ENCODE results near the gene EFCAB12.
"Not testable (repeated sequence)": the region's sequence is repeated elsewhere in the genome, so short reads cannot be mapped to it uniquely, and the experiment has no call there.

EFCAB12 gene

DNA sequence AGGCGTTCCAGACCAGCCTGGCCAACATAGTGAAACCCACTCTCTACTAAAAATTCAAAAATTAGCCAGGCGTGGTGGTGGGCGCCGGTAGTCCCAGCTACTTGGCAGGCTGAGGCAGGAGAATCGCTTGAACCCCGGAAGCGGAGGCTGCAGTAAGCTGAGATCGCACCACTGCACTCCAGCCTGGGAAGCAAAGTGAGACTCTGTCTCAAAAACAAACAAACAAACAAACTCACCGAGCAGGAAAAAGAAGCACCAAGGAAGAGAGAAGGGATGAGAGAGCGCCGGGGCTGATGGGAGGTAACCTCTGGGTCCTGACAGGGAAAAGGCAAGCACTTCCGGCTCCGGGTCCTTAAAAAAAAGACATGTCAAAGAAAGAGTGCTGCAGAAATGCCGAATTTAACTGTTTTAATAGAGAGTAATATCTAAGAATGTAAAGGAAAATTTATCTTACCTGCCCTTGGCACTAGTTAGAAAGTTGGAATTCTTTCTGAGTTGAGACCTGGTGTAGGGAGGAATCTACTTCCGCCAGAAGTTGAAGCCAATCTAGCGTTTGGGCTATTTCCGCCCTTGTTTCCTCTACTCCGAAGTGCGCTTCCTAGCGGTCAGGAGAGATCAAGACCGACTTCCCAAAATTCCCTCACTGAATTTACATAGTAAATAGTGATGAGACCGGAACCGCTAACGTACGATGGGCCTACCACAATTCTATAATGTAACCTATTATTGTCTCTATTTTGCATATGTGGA lies 29.1 kb downstream of the EFCAB12 start:
- peak; percentile 97 for DNase-seq (ENCODE audit: low read depth)
- H3K4me3 ChIP-seq (ENCODE audit: low read length): peak overlapping the region; percentile 77
- TF ChIP-seq, protein P1, sequence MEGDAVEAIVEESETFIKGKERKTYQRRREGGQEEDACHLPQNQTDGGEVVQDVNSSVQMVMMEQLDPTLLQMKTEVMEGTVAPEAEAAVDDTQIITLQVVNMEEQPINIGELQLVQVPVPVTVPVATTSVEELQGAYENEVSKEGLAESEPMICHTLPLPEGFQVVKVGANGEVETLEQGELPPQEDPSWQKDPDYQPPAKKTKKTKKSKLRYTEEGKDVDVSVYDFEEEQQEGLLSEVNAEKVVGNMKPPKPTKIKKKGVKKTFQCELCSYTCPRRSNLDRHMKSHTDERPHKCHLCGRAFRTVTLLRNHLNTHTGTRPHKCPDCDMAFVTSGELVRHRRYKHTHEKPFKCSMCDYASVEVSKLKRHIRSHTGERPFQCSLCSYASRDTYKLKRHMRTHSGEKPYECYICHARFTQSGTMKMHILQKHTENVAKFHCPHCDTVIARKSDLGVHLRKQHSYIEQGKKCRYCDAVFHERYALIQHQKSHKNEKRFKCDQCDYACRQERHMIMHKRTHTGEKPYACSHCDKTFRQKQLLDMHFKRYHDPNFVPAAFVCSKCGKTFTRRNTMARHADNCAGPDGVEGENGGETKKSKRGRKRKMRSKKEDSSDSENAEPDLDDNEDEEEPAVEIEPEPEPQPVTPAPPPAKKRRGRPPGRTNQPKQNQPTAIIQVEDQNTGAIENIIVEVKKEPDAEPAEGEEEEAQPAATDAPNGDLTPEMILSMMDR (IDR thresholded peaks at IDR 0.05; ENCODE audit: insufficient read depth, low read depth, low read length, missing control alignments): peak; percentile 81

DNA sequence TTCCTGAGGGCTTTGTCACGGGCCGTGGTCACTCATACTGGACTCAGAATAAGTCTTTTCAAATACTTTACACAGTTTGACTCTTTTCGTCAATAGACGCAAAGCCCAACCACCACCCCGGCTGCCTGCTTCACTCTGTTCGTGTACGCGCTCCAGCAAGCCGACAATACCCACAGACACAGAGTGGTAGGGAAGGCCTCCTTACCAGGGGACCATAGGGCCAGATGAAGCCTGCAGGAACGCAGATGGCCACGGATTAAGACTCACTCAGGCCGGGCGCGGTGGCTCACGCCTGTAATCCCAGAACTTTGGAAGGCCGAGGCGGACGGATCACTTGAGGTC lies 29.7 kb downstream of the EFCAB12 start:
- TF ChIP-seq, protein P1 (IDR thresholded peaks at IDR 0.05; ENCODE audit: insufficient read depth, low read depth, low read length, missing control alignments): no peak
- H3K4me3 ChIP-seq (ENCODE audit: low read length): peak overlapping the region; percentile 77
- DNase-seq (ENCODE audit: low read depth): peak; percentile 35

DNA sequence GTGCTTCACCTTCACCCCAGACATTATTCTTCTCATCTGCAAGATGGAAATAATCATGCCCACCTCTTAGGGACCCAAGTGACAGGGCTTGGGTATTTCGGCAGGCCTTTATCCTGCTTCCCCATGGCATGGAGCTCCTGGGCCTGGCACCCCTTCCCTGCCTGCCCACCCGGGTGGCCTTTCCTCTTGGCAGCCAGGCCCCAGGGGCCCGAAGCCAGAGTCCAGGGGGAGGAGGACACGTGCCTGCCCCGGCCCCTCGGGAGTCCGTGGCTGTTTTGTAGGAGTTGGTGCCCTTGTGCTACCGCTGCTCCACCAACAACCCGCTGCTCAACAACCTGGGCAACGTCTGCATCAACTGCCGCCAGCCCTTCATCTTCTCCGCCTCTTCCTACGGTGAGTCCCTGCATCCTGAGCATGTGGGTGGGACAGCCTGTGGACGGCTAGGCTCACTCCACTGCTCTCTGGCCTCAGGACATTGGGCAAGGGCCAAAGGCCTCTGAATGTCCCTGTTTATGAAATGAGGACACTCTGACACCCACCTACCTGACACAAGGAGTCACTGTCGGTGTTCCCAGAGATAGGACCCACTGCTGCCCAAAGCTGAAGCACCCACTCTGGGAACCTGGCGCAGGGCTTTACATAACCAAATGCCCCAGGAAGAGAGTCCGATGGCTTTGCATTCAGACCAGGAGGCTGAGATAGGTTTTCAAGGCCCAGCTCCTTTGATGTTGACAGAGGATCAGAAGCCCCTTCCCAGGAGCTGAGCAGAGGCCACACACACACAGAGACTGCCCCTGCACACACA lies 34.5 kb downstream of the EFCAB12 start:
- not testable (repeated sequence) for DNase-seq (ENCODE audit: low read depth); H3K4me3 ChIP-seq (ENCODE audit: low read length)

DNA sequence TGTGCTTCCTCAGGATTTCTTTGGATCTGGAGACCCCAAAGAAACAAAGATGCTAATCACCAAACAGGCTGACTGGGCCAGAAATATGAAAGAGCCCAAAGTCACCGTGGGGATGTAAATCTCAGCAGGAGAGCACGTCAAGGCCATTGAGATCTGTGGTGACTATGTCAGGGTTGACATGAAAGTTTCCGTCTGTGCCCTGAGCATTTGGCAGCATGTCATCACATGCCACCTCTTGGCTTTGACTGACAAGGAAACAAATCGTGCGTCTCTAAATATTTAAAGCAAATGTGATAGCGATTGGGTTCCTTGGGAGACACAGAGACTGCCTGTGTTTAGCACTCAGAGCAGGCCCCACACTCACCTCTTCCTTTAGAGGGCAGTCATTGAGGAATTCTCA lies 35.2 kb downstream of the EFCAB12 start:
- no peak overlapping the region for H3K4me3 ChIP-seq (ENCODE audit: low read length)
- no peak for DNase-seq (ENCODE audit: low read depth)
- TF ChIP-seq, protein P1 (IDR thresholded peaks at IDR 0.05; ENCODE audit: insufficient read depth, low read depth, low read length, missing control alignments): no peak

GRCh38 chr3:129392106-129392887 lies 36.1 kb downstream of the EFCAB12 start:
- H3K4me3 ChIP-seq (ENCODE audit: low read length); DNase-seq (ENCODE audit: low read depth): not testable (repeated sequence)

GRCh38 chr3:129391583-129391982 lies 36.9 kb downstream of the EFCAB12 start:
- H3K4me3 ChIP-seq (ENCODE audit: low read length); DNase-seq (ENCODE audit: low read depth): not testable (repeated sequence)

GRCh38 chr3:129389572-129389937 lies 38.9 kb downstream of the EFCAB12 start:
- TF ChIP-seq, protein P1 (IDR thresholded peaks at IDR 0.05; ENCODE audit: insufficient read depth, low read depth, low read length, missing control alignments): no peak
- DNase-seq (ENCODE audit: low read depth): no peak
- H3K4me3 ChIP-seq (ENCODE audit: low read length): no peak overlapping the region

DNA sequence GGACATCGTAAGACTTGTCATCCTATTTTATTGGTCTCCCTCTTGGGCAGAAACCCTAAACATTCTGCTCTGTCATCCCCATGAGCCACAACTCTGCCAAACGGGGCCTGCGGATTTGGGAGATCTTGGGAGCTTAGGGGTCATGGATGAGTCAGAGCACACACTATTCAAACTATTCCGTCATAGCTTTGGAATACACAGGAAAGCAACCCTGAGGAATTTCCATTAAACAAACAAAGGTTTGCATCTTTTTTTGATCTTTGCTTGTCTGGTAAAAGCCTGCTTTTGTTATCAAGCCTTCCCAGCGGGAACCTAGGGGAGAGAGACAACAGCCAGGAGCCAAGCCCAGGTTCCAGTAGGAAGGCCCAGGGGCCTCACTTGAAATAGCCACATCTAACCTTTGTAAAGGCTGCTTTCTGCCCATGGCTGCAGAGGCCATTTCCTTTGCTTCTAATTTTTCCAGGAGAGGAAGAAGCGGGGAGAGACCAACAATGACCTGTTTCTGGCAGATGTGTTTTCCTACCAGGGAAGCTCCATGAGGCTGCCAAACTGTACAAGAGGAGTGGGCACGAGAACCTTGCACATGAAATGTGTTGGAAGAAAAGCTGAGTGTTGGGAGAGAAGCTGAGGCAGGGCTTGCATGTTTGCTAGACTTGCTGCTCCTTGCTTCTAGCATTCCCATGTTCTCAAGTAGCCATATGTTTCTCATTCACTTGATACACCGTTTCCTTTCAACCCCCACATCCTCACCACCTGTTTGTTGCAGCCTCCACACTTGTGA lies 39.5 kb downstream of the EFCAB12 start:
- peak; percentile 15 for DNase-seq (ENCODE audit: low read depth)

More for the DNA sequence above, 39.5 kb downstream of the EFCAB12 start:
- H3K4me3 ChIP-seq (ENCODE audit: low read length): not testable (repeated sequence)

All from epithelial cell of esophagus (primary cell).